GM23338 (cell line): ENCODE measurements around the gene POLR2B. TPM values are rescaled to one million over a fixed set of nuclear protein-coding genes. Genes with fewer than 3 reads are reported as not detected.

Source experiments
- ATAC-seq: fragments of 200-7000 bp; cut with Tn5 transposase; 3 replicates; pipeline ENCODE4 v1.9.1; 2020
- DNase-seq: peaks from one replicate; pipeline ENCODE4 v3.0.0-alpha.2; 2015; ENCODE audit warnings: low spot score
- H2AFZ ChIP-seq: fragments of 200-600 bp; sonication (generic); 2 replicates; pipeline ENCODE4 v1.8.0; 2016; ENCODE audit warnings: antibody characterized with exemption, mild to moderate bottlenecking, moderate library complexity
- H3F3A ChIP-seq: fragments of 200-600 bp; sonication (generic); replicated peaks from 2 replicates; pipeline ENCODE4 v1.8.0; 2017; ENCODE audit warnings: antibody characterized with exemption, mixed run types, low read depth
- H3K27ac ChIP-seq: fragments of 200-600 bp; sonication (generic); 2 replicates; pipeline ENCODE4 v1.6.1; 2016; ENCODE audit warnings: low read depth
- H3K27me3 ChIP-seq: fragments of 200-600 bp; sonication (generic); 2 replicates; pipeline ENCODE4 v1.8.0; 2016; ENCODE audit warnings: mild to moderate bottlenecking, mixed run types, moderate library complexity; ENCODE audit not compliant: insufficient read depth
- H3K36me3 ChIP-seq: fragments of 200-600 bp; sonication (generic); 2 replicates; pipeline ENCODE4 v1.8.0; 2016; ENCODE audit warnings: mild to moderate bottlenecking; ENCODE audit not compliant: insufficient read depth
- H3K4me1 ChIP-seq: fragments of 200-600 bp; sonication (generic); 2 replicates; pipeline ENCODE4 v1.8.0; 2016; ENCODE audit warnings: mild to moderate bottlenecking, moderate library complexity; ENCODE audit not compliant: insufficient read depth
- H3K4me2 ChIP-seq: fragments of 200-600 bp; sonication (generic); 2 replicates; pipeline ENCODE4 v1.7.1; 2017; ENCODE audit warnings: mixed run types
- H3K4me3 ChIP-seq: fragments of 200-600 bp; sonication (generic); 2 replicates; pipeline ENCODE4 v1.6.1; 2016; ENCODE audit warnings: mixed run types
- H3K79me2 ChIP-seq: fragments of 200-600 bp; sonication (generic); replicated peaks from 2 replicates; pipeline ENCODE4 v1.8.0; 2017; ENCODE audit warnings: mild to moderate bottlenecking; ENCODE audit not compliant: insufficient read depth
- H3K9me2 ChIP-seq: fragments of 200-600 bp; sonication (generic); 2 replicates; pipeline ENCODE4 v1.8.0; 2017; ENCODE audit not compliant: insufficient read depth
- H4K20me1 ChIP-seq: fragments of 200-600 bp; sonication (generic); replicated peaks from 2 replicates; pipeline ENCODE4 v1.8.0; 2017; ENCODE audit warnings: mild to moderate bottlenecking; ENCODE audit not compliant: insufficient read depth
- H3K27ac Mint-ChIP-seq: 2 replicates; pipeline ENCODE4 v1.8.0; 2020; ENCODE audit warnings: inconsistent platforms, mild to moderate bottlenecking, moderate library complexity, mixed read lengths
- H3K27me3 Mint-ChIP-seq: 3 replicates; pipeline ENCODE4 v1.8.0; 2022; ENCODE audit warnings: low read depth, mild to moderate bottlenecking, moderate library complexity, mixed read lengths, inconsistent platforms; ENCODE audit not compliant: insufficient read depth, poor library complexity
- H3K36me3 Mint-ChIP-seq: 3 replicates; pipeline ENCODE4 v1.8.0; 2021; ENCODE audit warnings: low read depth, mild to moderate bottlenecking, inconsistent platforms, moderate library complexity, mixed read lengths
- H3K4me1 Mint-ChIP-seq: 3 replicates; pipeline ENCODE4 v1.8.0; 2020; ENCODE audit warnings: mild to moderate bottlenecking, inconsistent platforms, mixed read lengths
- H3K4me3 Mint-ChIP-seq: 3 replicates; pipeline ENCODE4 v1.8.0; 2021; ENCODE audit warnings: moderate library complexity, mild to moderate bottlenecking, inconsistent platforms, mixed read lengths
- H3K9me3 Mint-ChIP-seq: 3 replicates; pipeline ENCODE4 v1.8.0; 2020; ENCODE audit warnings: moderate library complexity, mild to moderate bottlenecking, inconsistent platforms, mixed read lengths
- CREB1 ChIP-seq: fragments of 250-450 bp; sonication (Bioruptor Pico); IDR thresholded peaks from 2 replicates; pipeline ENCODE4 v1.5.0; 2020; ENCODE audit warnings: low read depth, mild to moderate bottlenecking, moderate library complexity
- EZH2 ChIP-seq: fragments of 200-600 bp; sonication (generic); IDR thresholded peaks from one replicate; pipeline ENCODE4 v1.8.0; 2017; ENCODE audit warnings: antibody characterized with exemption, mild to moderate bottlenecking, low read depth; ENCODE audit not compliant: unreplicated experiment
- EZH2phosphoT487 ChIP-seq: fragments of 200-600 bp; sonication (generic); IDR thresholded peaks from one replicate; pipeline ENCODE4 v1.8.1; 2018; ENCODE audit warnings: antibody characterized with exemption; ENCODE audit not compliant: unreplicated experiment
- JUNB ChIP-seq: IDR thresholded peaks from one replicate; pipeline ENCODE4 v1.6.1; 2016; ENCODE audit warnings: antibody characterized with exemption; ENCODE audit not compliant: unreplicated experiment
- NANOG ChIP-seq: IDR thresholded peaks from 2 replicates; pipeline ENCODE4 v1.6.1; 2016; ENCODE audit warnings: antibody characterized with exemption, borderline replicate concordance
- POLR2AphosphoS5 ChIP-seq: IDR thresholded peaks from 2 replicates; pipeline ENCODE4 v1.6.1; 2016; ENCODE audit warnings: antibody characterized with exemption, low read depth
- REST ChIP-seq: IDR thresholded peaks from one replicate; pipeline ENCODE4 v1.6.1; 2018; ENCODE audit warnings: antibody characterized with exemption; ENCODE audit not compliant: unreplicated experiment
- STAT1 ChIP-seq: IDR thresholded peaks from one replicate; pipeline ENCODE4 v1.6.1; 2016; ENCODE audit warnings: antibody characterized with exemption; ENCODE audit not compliant: unreplicated experiment
- ZNF114 ChIP-seq: fragments of 250-450 bp; sonication (Bioruptor Pico); IDR thresholded peaks from 2 replicates; pipeline ENCODE4 v1.5.0; 2020; ENCODE audit warnings: mild to moderate bottlenecking, moderate library complexity
- ZNF331 ChIP-seq: fragments of 250-450 bp; sonication (Bioruptor Pico); IDR thresholded peaks from 2 replicates; pipeline ENCODE4 v1.5.0; 2020; ENCODE audit warnings: low read depth, mild to moderate bottlenecking, moderate library complexity
- polyA plus RNA-seq: library from polyadenylated mRNA; unstranded; fragments of >200 nt; fragmentation: Nextera tagmentation; extraction: Ambion mirVana; gene quantifications from 2 replicates; pipeline ENCODE4 v1.2.1, GENCODE V29; 2016
- total RNA-seq: library from RNA; depleted of rRNA; stranded (reverse); fragments of >200 nt; shearing (Covaris generic); gene quantifications from 2 replicates; pipeline ENCODE4 v1.2.3, GENCODE V29; 2014
- TF ChIP-seq, protein P1 (sequence below), 2 experiments: fragments of 200-600 bp in 1 of 2; sonication (generic) in 1 of 2; conservative IDR thresholded peaks; 2 replicates each; pipeline versions ENCODE4 v1.5.1 to v1.6.1; 2016 to 2017; ENCODE audit warnings: antibody characterized with exemption in 2 of 2, low read depth in 2 of 2, mild to moderate bottlenecking in 2 of 2, moderate library complexity in 1 of 2
- TF ChIP-seq, protein P2 (sequence below): IDR thresholded peaks from 2 replicates; pipeline ENCODE4 v1.6.1; 2016; ENCODE audit warnings: antibody characterized with exemption
- TF ChIP-seq, protein P3 (sequence below): fragments of 250-450 bp; sonication (Bioruptor Pico); IDR thresholded peaks from 2 replicates; pipeline ENCODE4 v1.5.0; 2020; ENCODE audit warnings: mild to moderate bottlenecking, moderate library complexity

Gene POLR2B
- total and polyA plus RNA-seq, 2 experiments from 2014 or later = 56.5 to 165 TPM

DNA sequence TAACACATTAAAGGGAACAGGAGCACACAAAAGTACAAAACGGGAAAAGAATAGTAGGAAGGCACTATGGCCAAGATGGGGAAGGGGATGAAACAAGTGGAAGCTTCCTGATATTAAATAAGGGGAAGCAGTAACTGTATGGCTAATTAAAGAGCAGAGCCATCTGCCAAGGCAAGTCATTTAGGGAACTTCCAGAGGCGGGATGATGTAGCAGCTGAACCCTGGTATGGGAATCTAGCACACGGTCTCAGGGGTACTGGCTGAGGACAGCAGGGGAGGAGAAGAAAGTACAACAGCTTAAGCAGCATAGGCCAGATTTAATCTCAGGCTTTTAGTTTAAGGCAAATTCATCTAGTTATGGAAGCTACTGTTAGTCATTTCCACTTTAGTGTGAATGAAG is 72.4 kb downstream of the POLR2B start:
- Histone ChIP-seq H3K27me3 (no peaks in the 10 kb centered on the region), H3K4me3 (no peak overlapping the region), H3K4me1 (no peaks in the 10 kb centered on the region), H3K36me3 (no peaks in the 10 kb centered on the region), H3F3A (no peaks in the 10 kb centered on the region), H2AFZ (no peak overlapping the region), H3K9me2 (0 out of 2 replicates have a peak, but pooled peaks cover 3% of the 10 kb centered on the region), H4K20me1 (no peaks in the 10 kb centered on the region), H3K79me2 (no peaks in the 10 kb centered on the region), H3K27ac (no peak overlapping the region), H3K4me2 (no peak overlapping the region)
- no peaks in the 10 kb centered on the region; the same call in 1 of the 3 replicates for H3K4me1 Mint-ChIP-seq
- H3K9me3 Mint-ChIP-seq = peaks cover 7% of the 10 kb centered on the region; the same call in 2 of the 3 replicates
- no peak overlapping the region for H3K27ac Mint-ChIP-seq
- H3K4me3 Mint-ChIP-seq = no peak overlapping the region
- DNase-seq (no peak), ATAC-seq (no peak)
- no peaks in the 10 kb centered on the region; the same call in 2 of the 3 replicates for H3K36me3 Mint-ChIP-seq
- TF ChIP-seq ZNF114 (CRISPR knock-in tag) (no peak), CREB1 (CRISPR knock-in tag) (no peak), POLR2AphosphoS5 (no peak), EZH2 (no peak), REST (no peak), EZH2phosphoT487 (no peak), STAT1 (no peak), JUNB (no peak), NANOG (no peak), ZNF331 (CRISPR knock-in tag) (no peak)
- TF ChIP-seq, protein P1, sequence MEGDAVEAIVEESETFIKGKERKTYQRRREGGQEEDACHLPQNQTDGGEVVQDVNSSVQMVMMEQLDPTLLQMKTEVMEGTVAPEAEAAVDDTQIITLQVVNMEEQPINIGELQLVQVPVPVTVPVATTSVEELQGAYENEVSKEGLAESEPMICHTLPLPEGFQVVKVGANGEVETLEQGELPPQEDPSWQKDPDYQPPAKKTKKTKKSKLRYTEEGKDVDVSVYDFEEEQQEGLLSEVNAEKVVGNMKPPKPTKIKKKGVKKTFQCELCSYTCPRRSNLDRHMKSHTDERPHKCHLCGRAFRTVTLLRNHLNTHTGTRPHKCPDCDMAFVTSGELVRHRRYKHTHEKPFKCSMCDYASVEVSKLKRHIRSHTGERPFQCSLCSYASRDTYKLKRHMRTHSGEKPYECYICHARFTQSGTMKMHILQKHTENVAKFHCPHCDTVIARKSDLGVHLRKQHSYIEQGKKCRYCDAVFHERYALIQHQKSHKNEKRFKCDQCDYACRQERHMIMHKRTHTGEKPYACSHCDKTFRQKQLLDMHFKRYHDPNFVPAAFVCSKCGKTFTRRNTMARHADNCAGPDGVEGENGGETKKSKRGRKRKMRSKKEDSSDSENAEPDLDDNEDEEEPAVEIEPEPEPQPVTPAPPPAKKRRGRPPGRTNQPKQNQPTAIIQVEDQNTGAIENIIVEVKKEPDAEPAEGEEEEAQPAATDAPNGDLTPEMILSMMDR (conservative IDR thresholded peaks at IDR 0.05; ENCODE audit: low read depth in 2 of 2) = no peak
- TF ChIP-seq, protein P2, sequence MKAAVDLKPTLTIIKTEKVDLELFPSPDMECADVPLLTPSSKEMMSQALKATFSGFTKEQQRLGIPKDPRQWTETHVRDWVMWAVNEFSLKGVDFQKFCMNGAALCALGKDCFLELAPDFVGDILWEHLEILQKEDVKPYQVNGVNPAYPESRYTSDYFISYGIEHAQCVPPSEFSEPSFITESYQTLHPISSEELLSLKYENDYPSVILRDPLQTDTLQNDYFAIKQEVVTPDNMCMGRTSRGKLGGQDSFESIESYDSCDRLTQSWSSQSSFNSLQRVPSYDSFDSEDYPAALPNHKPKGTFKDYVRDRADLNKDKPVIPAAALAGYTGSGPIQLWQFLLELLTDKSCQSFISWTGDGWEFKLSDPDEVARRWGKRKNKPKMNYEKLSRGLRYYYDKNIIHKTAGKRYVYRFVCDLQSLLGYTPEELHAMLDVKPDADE = no peak
- TF ChIP-seq, protein P3, sequence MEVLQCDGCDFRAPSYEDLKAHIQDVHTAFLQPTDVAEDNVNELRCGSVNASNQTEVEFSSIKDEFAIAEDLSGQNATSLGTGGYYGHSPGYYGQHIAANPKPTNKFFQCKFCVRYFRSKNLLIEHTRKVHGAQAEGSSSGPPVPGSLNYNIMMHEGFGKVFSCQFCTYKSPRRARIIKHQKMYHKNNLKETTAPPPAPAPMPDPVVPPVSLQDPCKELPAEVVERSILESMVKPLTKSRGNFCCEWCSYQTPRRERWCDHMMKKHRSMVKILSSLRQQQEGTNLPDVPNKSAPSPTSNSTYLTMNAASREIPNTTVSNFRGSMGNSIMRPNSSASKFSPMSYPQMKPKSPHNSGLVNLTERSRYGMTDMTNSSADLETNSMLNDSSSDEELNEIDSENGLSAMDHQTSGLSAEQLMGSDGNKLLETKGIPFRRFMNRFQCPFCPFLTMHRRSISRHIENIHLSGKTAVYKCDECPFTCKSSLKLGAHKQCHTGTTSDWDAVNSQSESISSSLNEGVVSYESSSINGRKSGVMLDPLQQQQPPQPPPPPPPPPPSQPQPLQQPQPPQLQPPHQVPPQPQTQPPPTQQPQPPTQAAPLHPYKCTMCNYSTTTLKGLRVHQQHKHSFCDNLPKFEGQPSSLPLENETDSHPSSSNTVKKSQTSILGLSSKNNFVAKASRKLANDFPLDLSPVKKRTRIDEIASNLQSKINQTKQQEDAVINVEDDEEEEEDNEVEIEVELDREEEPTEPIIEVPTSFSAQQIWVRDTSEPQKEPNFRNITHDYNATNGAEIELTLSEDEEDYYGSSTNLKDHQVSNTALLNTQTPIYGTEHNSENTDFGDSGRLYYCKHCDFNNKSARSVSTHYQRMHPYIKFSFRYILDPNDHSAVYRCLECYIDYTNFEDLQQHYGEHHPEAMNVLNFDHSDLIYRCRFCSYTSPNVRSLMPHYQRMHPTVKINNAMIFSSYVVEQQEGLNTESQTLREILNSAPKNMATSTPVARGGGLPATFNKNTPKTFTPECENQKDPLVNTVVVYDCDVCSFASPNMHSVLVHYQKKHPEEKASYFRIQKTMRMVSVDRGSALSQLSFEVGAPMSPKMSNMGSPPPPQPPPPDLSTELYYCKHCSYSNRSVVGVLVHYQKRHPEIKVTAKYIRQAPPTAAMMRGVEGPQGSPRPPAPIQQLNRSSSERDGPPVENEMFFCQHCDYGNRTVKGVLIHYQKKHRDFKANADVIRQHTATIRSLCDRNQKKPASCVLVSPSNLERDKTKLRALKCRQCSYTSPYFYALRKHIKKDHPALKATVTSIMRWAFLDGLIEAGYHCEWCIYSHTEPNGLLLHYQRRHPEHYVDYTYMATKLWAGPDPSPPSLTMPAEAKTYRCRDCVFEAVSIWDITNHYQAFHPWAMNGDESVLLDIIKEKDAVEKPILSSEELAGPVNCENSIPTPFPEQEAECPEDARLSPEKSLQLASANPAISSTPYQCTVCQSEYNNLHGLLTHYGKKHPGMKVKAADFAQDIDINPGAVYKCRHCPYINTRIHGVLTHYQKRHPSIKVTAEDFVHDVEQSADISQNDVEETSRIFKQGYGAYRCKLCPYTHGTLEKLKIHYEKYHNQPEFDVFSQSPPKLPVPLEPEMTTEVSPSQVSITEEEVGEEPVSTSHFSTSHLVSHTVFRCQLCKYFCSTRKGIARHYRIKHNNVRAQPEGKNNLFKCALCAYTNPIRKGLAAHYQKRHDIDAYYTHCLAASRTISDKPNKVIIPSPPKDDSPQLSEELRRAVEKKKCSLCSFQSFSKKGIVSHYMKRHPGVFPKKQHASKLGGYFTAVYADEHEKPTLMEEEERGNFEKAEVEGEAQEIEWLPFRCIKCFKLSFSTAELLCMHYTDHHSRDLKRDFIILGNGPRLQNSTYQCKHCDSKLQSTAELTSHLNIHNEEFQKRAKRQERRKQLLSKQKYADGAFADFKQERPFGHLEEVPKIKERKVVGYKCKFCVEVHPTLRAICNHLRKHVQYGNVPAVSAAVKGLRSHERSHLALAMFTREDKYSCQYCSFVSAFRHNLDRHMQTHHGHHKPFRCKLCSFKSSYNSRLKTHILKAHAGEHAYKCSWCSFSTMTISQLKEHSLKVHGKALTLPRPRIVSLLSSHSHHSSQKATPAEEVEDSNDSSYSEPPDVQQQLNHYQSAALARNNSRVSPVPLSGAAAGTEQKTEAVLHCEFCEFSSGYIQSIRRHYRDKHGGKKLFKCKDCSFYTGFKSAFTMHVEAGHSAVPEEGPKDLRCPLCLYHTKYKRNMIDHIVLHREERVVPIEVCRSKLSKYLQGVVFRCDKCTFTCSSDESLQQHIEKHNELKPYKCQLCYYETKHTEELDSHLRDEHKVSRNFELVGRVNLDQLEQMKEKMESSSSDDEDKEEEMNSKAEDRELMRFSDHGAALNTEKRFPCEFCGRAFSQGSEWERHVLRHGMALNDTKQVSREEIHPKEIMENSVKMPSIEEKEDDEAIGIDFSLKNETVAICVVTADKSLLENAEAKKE (CRISPR knock-in tag) = no peak
- H3K27me3 Mint-ChIP-seq = peaks cover 1% of the 10 kb centered on the region
